ENCODE data around the gene ALG12. TPM values are rescaled to one million over a fixed set of nuclear protein-coding genes. Genes with fewer than 3 reads are reported as not detected.

The ALG12 gene
- total and polyA plus RNA-seq, 2 of the 8 experiments (the other 6 are each of a cell fraction or from before 2014, with no cell fraction given): 13.4 to 22.5 TPM

DNA sequence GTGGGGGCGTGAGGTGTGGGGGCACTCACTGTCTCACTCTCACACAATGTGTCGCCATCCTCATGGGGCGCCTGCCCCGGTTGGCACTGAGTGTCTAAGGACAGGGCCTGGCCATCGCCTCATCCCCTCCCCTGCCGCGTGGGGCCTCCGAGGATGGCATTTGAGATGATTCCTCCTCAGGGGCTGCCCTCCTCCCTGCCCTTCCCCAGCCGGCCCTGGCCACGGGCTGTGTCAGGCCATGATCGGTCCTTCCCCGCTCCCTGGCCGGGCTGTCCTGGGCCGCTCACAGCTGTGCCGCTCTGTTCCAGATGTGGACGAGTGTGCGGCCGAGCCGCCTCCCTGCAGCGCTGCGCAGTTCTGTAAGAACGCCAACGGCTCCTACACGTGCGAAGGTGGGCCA is 4.7 kb upstream of the ALG12 start (continued):
- TF ChIP-seq, protein P1, sequence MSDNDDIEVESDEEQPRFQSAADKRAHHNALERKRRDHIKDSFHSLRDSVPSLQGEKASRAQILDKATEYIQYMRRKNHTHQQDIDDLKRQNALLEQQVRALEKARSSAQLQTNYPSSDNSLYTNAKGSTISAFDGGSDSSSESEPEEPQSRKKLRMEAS (IDR thresholded peaks at IDR 0.05): no peak
- TF ChIP-seq EGR1 (IDR thresholded peaks at IDR 0.05; ENCODE audit: borderline replicate concordance, low read depth, low read length): no peak
- TF ChIP-seq KDM1A (IDR thresholded peaks at IDR 0.05; ENCODE audit: borderline replicate concordance, low read length): no peak
- no peak for TF ChIP-seq CBX8 (IDR thresholded peaks at IDR 0.05; ENCODE audit: borderline replicate concordance, low read depth, low read length)
- TF ChIP-seq, protein P2, sequence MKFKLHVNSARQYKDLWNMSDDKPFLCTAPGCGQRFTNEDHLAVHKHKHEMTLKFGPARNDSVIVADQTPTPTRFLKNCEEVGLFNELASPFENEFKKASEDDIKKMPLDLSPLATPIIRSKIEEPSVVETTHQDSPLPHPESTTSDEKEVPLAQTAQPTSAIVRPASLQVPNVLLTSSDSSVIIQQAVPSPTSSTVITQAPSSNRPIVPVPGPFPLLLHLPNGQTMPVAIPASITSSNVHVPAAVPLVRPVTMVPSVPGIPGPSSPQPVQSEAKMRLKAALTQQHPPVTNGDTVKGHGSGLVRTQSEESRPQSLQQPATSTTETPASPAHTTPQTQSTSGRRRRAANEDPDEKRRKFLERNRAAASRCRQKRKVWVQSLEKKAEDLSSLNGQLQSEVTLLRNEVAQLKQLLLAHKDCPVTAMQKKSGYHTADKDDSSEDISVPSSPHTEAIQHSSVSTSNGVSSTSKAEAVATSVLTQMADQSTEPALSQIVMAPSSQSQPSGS (IDR thresholded peaks at IDR 0.05; ENCODE audit: low read length): no peak
- TF ChIP-seq CTBP2 (IDR thresholded peaks at IDR 0.05; ENCODE audit: borderline replicate concordance, insufficient read depth, insufficient read length, low read length): no peak
- no peak for TF ChIP-seq TCF12 (IDR thresholded peaks at IDR 0.05; ENCODE audit: low read depth, low read length)
- TF ChIP-seq GABPA (IDR thresholded peaks at IDR 0.05; ENCODE audit: borderline replicate concordance, insufficient read depth, low read length): no peak

Data from H1 (cell line).